Measurements from ENCODE around the gene SF3A2. TPM values are rescaled to one million over a fixed set of nuclear protein-coding genes. Genes with fewer than 3 reads are reported as not detected.

SF3A2 gene
- total RNA-seq, 2 donors from 2014 or later: 15.5 to 30.1 TPM

DNA sequence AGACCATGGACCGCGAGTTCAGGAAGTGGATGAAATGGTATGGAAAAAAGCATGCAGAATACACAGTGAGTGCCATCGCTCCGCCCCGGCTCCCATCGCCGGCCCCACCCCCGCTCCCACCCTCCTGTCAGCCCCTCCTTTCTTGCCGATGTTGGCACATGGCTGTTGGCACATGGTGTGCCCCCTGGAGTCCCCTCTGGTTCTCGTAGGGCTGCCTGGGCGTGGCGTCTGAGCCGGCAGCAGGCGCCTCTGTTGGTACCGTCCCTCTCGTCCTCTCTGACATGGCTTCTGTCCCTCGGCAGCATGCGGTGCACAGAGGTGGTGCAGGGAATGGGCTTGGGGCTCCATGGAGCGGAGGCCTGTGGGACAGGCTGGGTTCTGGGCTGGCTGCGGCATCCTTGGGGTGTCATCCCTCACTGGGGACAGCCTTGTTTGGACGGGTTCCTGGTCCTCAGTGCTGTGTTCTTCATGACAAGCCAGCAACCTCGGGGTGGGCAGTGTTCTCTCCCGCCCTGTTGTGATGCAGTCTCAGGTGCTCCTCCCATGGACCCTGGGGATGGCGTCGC, 42.0 kb upstream of the SF3A2 start:
- ATAC-seq (no peak), DNase-seq (no peak)
- WGBS, 2 donors: 90 to 95% methylated on average over 18 to 25 of the region's 25 CpGs

DNA sequence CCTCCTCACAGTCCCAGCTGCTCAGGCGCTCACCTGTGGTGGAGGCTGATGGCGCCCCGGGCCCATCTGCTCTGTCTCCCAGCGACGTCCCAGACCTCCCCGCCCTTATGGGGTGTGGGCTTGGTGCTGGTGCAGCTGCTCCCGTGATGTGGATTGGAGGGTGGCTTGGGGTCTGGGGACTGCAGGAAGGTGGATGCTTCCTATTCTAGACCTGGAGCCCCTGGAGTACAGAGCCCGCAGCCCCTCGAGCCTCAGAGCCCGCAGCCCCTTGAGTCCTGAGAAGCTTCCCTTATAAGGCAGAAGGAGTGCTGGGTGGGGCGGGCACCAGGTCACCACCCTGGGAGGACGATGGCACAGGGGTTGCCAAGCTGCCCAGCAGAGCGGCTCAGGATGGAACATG, 41.3 kb upstream of the SF3A2 start:
- intact Hi-C loops (cut with DNase I): no loop called here
- peaks cover 6 to 20% of the 10 kb centered on the region in 2 donors for H3K36me3 ChIP-seq (replicated peaks in 1 of 2; ENCODE audit: insufficient read depth in 1 of 2, low read depth in 2 of 2)

More for the DNA sequence above, 42.0 kb upstream of the SF3A2 start:
- H3K4me3 ChIP-seq: no peak overlapping the region
- H3K36me3 ChIP-seq (replicated peaks in 1 of 2; ENCODE audit: insufficient read depth in 1 of 2, low read depth in 2 of 2): peaks cover 6 to 20% of the 10 kb centered on the region in 2 donors
- H3K9me3 ChIP-seq: no peaks in the 10 kb centered on the region
- no peak overlapping the region for H3K27ac ChIP-seq
- no peaks in the 10 kb centered on the region for H3K27me3 ChIP-seq
- H3K4me1 ChIP-seq: no peaks in the 10 kb centered on the region
- TF ChIP-seq, protein P1, sequence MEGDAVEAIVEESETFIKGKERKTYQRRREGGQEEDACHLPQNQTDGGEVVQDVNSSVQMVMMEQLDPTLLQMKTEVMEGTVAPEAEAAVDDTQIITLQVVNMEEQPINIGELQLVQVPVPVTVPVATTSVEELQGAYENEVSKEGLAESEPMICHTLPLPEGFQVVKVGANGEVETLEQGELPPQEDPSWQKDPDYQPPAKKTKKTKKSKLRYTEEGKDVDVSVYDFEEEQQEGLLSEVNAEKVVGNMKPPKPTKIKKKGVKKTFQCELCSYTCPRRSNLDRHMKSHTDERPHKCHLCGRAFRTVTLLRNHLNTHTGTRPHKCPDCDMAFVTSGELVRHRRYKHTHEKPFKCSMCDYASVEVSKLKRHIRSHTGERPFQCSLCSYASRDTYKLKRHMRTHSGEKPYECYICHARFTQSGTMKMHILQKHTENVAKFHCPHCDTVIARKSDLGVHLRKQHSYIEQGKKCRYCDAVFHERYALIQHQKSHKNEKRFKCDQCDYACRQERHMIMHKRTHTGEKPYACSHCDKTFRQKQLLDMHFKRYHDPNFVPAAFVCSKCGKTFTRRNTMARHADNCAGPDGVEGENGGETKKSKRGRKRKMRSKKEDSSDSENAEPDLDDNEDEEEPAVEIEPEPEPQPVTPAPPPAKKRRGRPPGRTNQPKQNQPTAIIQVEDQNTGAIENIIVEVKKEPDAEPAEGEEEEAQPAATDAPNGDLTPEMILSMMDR (IDR thresholded peaks at IDR 0.05): no peak
- no peak for TF ChIP-seq POLR2A (IDR thresholded peaks at IDR 0.05)
- intact Hi-C loops (cut with DNase I): no loop called here

DNA sequence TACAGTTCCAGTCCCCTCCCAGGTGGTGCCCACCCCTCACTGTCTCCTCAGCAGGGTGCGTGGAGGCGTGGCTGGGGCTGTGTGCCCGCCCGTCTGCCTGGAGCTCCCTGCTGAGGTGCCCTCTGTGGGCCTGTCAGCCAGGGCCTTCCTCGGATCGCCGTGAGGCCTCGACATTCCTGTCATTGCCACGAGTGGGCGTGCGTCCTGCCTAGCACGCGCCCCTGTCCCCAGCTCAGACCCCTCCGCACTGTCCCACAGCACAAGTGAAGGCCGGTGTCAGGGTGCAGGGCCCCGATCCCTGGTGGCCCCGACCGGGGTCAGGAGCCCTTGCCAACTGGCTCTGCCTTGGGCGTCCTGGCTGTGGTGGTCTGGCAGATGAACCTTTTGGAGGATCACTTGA, 40.7 kb upstream of the SF3A2 start:
- H3K4me1 ChIP-seq: no peaks in the 10 kb centered on the region
- no peaks in the 10 kb centered on the region for H3K9me3 ChIP-seq
- intact Hi-C loops (cut with DNase I): no loop called here
- 89% methylated on average over 17 of the region's 19 CpGs; no CpG with 5 or more reads in 1 of the 2 donors for WGBS, 2 donors
- ATAC-seq: no peak
- TF ChIP-seq, protein P1 (IDR thresholded peaks at IDR 0.05): no peak
- no peak for TF ChIP-seq POLR2A (IDR thresholded peaks at IDR 0.05)
- H3K27ac ChIP-seq: no peak overlapping the region
- H3K27me3 ChIP-seq: no peaks in the 10 kb centered on the region
- no peak for DNase-seq
- H3K36me3 ChIP-seq (replicated peaks in 1 of 2; ENCODE audit: insufficient read depth in 1 of 2, low read depth in 2 of 2): peaks cover 6 to 18% of the 10 kb centered on the region in 2 donors
- no peak overlapping the region for H3K4me3 ChIP-seq

More for the DNA sequence above, 41.3 kb upstream of the SF3A2 start:
- WGBS, 2 donors: 93 to 94% methylated on average over 3 to 13 of the region's 13 CpGs
- Histone ChIP-seq H3K9me3 (no peaks in the 10 kb centered on the region), H3K27me3 (no peaks in the 10 kb centered on the region), H3K4me3 (no peak overlapping the region), H3K4me1 (no peaks in the 10 kb centered on the region), H3K27ac (no peak overlapping the region)
- no peak for TF ChIP-seq POLR2A (IDR thresholded peaks at IDR 0.05)
- TF ChIP-seq, protein P1 (IDR thresholded peaks at IDR 0.05): no peak
- ATAC-seq (no peak), DNase-seq (no peak)

DNA sequence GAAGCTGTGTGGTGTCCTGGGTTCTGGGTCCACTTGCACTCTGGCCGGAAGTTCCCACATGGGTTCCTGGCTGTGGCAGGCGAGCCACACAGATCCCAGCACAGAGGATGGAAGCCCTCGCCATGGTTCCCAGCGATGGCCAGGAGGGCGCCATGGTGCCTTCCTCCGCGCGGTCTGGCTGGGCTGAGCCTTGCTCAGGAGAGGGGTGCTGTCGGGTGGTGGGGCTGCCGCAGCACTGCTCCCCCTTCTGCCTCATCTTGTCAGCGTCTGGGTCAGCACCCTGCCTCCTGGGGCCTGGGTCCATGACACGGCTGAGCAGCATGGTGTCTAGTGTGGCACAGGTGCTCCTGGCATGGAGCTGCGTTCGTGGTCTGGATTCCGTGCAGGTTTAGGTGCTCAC, 39.4 kb upstream of the SF3A2 start:
- no peak for DNase-seq
- Histone ChIP-seq H3K27ac (no peak overlapping the region), H3K4me3 (no peak overlapping the region), H3K27me3 (no peaks in the 10 kb centered on the region), H3K9me3 (no peaks in the 10 kb centered on the region), H3K36me3 (replicated peaks in 1 of 2; ENCODE audit: insufficient read depth in 1 of 2, low read depth in 2 of 2) (peaks cover 6 to 10% of the 10 kb centered on the region in 2 donors), H3K4me1 (no peaks in the 10 kb centered on the region)
- 90 to 100% methylated on average over 1 to 15 of the region's 15 CpGs for WGBS, 2 donors
- TF ChIP-seq POLR2A (IDR thresholded peaks at IDR 0.05): no peak
- TF ChIP-seq, protein P1 (IDR thresholded peaks at IDR 0.05): no peak
- intact Hi-C loops (cut with DNase I): no loop called here
- no peak for ATAC-seq

DNA sequence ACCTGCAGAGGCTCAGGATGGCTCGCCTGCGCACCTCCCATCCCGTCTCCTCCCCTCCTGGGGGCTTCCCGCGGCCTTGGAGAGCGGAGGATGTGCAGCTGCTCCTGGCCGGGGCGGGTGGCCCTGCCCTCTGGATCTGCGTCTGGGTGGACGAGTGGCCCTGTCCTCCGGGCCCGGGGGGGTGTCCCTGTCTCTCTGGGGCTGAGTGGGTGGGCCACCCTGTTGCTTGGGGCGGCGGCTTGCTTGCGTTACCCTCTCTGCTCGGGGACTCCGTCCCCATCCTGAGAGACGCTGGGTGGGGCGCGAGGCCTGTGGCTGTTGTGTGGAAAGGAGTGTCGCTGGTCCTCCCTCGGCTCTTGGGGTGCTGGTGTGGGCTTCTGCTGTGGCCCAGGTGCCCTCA, 38.3 kb upstream of the SF3A2 start:
- WGBS, 2 donors: 78 to 100% methylated on average over 2 to 19 of the region's 22 CpGs
- DNase-seq: no peak
- H3K27me3 ChIP-seq: no peaks in the 10 kb centered on the region
- H3K27ac ChIP-seq: no peak overlapping the region
- H3K9me3 ChIP-seq: no peaks in the 10 kb centered on the region
- H3K4me1 ChIP-seq: no peaks in the 10 kb centered on the region
- no peak overlapping the region for H3K4me3 ChIP-seq
- peaks cover 6 to 10% of the 10 kb centered on the region in 2 donors for H3K36me3 ChIP-seq (replicated peaks in 1 of 2; ENCODE audit: insufficient read depth in 1 of 2, low read depth in 2 of 2)
- ATAC-seq: no peak
- intact Hi-C loops (cut with DNase I): no loop called here
- TF ChIP-seq, protein P1 (IDR thresholded peaks at IDR 0.05): no peak
- TF ChIP-seq POLR2A (IDR thresholded peaks at IDR 0.05): no peak
